Mammary epithelial cell (primary cell): ENCODE measurements around the gene CCDC91.

Experiments
- CTCF ChIP-seq, 2 donors: IDR thresholded peaks in 1 of 2; conservative IDR thresholded peaks in 1 of 2; 2 replicates each; pipeline ENCODE4 v1.5.1; 2011 to 2012; ENCODE audit warnings: inconsistent platforms in 2 of 2, low read length in 2 of 2, mild to moderate bottlenecking in 2 of 2, control low read depth in 1 of 2, low read depth in 1 of 2; ENCODE audit not compliant: insufficient read depth in 1 of 2; ENCODE audit errors: extremely low read depth in 1 of 2
- EZH2 ChIP-seq: IDR thresholded peaks from 2 replicates; pipeline ENCODE4 v1.6.1; 2012; ENCODE audit warnings: low read length, inconsistent platforms, borderline replicate concordance

GRCh38 chr12:28253161-28253641 is 62.9 kb downstream of the CCDC91 start:
- TF ChIP-seq CTCF (conservative IDR thresholded peaks at IDR 0.05 in 1 of 2, IDR thresholded peaks at IDR 0.05 in 1 of 2; ENCODE audit: extremely low read depth in 1 of 2, insufficient read depth in 1 of 2, low read depth in 1 of 2, low read length in 2 of 2) (no peak), EZH2 (no peak)
